GM12878 (cell line): ENCODE results near the gene YDJC. TPM values are rescaled to one million over a fixed set of nuclear protein-coding genes. Genes with fewer than 3 reads are reported as not detected.

Experiments used
- BHLHE40 ChIP-seq, 2 experiments: fragments of 450-650 bp in 1 of 2; IDR thresholded peaks; 2 replicates each; pipeline ENCODE4 v1.6.1; 2011 to 2017; ENCODE audit warnings: low read depth in 2 of 2, borderline replicate concordance in 1 of 2, improper control_type of control experiment in 1 of 2, low read length in 1 of 2, mild to moderate bottlenecking in 1 of 2
- BRCA1 ChIP-seq: IDR thresholded peaks from 2 replicates; pipeline ENCODE4 v1.6.1; 2011; ENCODE audit warnings: low read depth, low read length, improper control_type of control experiment
- IKZF1 ChIP-seq: fragments of 450-650 bp; conservative IDR thresholded peaks from 2 replicates; pipeline ENCODE4 v1.6.1; 2017; ENCODE audit warnings: antibody characterized with exemption, mild to moderate bottlenecking
- IRF4 ChIP-seq: IDR thresholded peaks from 2 replicates; pipeline ENCODE4 v1.6.1; 2011; ENCODE audit warnings: low read depth, low read length
- MXI1 ChIP-seq: fragments of 150-350 bp; IDR thresholded peaks from 2 replicates; pipeline ENCODE4 v1.6.1; 2011; ENCODE audit warnings: low read depth, mild to moderate bottlenecking, inconsistent platforms, low read length, improper control_type of control experiment
- MYB ChIP-seq: fragments of 150-350 bp; IDR thresholded peaks from 2 replicates; pipeline ENCODE4 v1.6.1; 2014; ENCODE audit warnings: mild to moderate bottlenecking, low read depth, low read length, borderline replicate concordance
- PAX5 ChIP-seq: IDR thresholded peaks from 2 replicates; pipeline ENCODE4 v1.6.1; 2011; ENCODE audit warnings: low read depth, low read length, borderline replicate concordance
- POLR2AphosphoS2 ChIP-seq: IDR thresholded peaks from 2 replicates; pipeline ENCODE4 v1.6.1; 2011; ENCODE audit warnings: low read depth, mild to moderate bottlenecking, low read length, improper control_type of control experiment, moderate library complexity
- POU2F2 ChIP-seq: IDR thresholded peaks from 3 replicates; pipeline ENCODE4 v1.6.1; 2011; ENCODE audit warnings: low read depth, mild to moderate bottlenecking, low read length, borderline replicate concordance
- RB1 ChIP-seq: fragments of 450-650 bp; formaldehyde crosslinking; IDR thresholded peaks from 2 replicates; pipeline ENCODE4 v1.6.1; 2017; ENCODE audit warnings: mild to moderate bottlenecking, borderline replicate concordance
- SMC3 ChIP-seq: IDR thresholded peaks from 2 replicates; pipeline ENCODE4 v1.6.1; 2011; ENCODE audit warnings: low read length, improper control_type of control experiment, borderline replicate concordance
- SRF ChIP-seq, 2 experiments: IDR thresholded peaks; 2 replicates each; pipeline ENCODE4 v1.6.1; 2011; ENCODE audit warnings: low read depth in 2 of 2, low read length in 2 of 2, mild to moderate bottlenecking in 1 of 2, moderate library complexity in 1 of 2
- TAF1 ChIP-seq: IDR thresholded peaks from 2 replicates; pipeline ENCODE4 v1.6.1; 2011; ENCODE audit warnings: mild to moderate bottlenecking, low read depth, low read length, borderline replicate concordance
- TCF12 ChIP-seq: IDR thresholded peaks from 2 replicates; pipeline ENCODE4 v1.6.1; 2011; ENCODE audit warnings: low read depth, mild to moderate bottlenecking, low read length
- polyA plus RNA-seq, 11 experiments: library from polyadenylated mRNA; depleted of rRNA in 4 of 11; unstranded in 6 of 11; stranded (reverse) in 5 of 11; fragments of >200 nt; fragmentation: Nextera tagmentation in 4 of 11; fragmentation: Illumina TruSeq in 1 of 11; extraction: Ambion mirVana in 4 of 11; extraction: Trizol in 1 of 11; gene quantifications; 1 replicate in 1 of 11; 2 replicates in 10 of 11; pipeline versions ENCODE4 v1.2.1 to v1.2.3, GENCODE V29; 2011 to 2016; ENCODE audit warnings: inconsistent platforms in 2 of 11, missing spikeins in 2 of 11, low read depth in 1 of 11
- total RNA-seq, 4 experiments: library from RNA; depleted of rRNA in 3 of 4; stranded (reverse); fragments of >200 nt in 3 of 4; fragmentation: Illumina TruSeq in 1 of 4; extraction: Trizol in 1 of 4; gene quantifications; 2 replicates each; pipeline versions ENCODE4 v1.2.1 to v1.2.3, GENCODE V29; 2013 to 2021
- TF ChIP-seq, protein P1 (sequence below): IDR thresholded peaks from 2 replicates; pipeline ENCODE4 v1.6.1; 2012; ENCODE audit warnings: mild to moderate bottlenecking, low read depth, low read length
- TF ChIP-seq, protein P2 (sequence below): fragments of 450-650 bp; IDR thresholded peaks from 2 replicates; pipeline ENCODE4 v1.6.1; 2016; ENCODE audit warnings: mild to moderate bottlenecking
- TF ChIP-seq, protein P3 (sequence below): fragments of 450-650 bp; IDR thresholded peaks from 2 replicates; pipeline ENCODE4 v1.6.1; 2016; ENCODE audit warnings: mild to moderate bottlenecking
- TF ChIP-seq, protein P4 (sequence below): fragments of 450-650 bp; IDR thresholded peaks from 2 replicates; pipeline ENCODE4 v1.6.1; 2017; ENCODE audit warnings: mild to moderate bottlenecking, moderate library complexity

The YDJC gene
- total and polyA plus RNA-seq, 10 of the 15 experiments (the other 5 are each of a cell fraction or from before 2014, with no cell fraction given): 1.00 to 77.6 (median 38.4) TPM

DNA sequence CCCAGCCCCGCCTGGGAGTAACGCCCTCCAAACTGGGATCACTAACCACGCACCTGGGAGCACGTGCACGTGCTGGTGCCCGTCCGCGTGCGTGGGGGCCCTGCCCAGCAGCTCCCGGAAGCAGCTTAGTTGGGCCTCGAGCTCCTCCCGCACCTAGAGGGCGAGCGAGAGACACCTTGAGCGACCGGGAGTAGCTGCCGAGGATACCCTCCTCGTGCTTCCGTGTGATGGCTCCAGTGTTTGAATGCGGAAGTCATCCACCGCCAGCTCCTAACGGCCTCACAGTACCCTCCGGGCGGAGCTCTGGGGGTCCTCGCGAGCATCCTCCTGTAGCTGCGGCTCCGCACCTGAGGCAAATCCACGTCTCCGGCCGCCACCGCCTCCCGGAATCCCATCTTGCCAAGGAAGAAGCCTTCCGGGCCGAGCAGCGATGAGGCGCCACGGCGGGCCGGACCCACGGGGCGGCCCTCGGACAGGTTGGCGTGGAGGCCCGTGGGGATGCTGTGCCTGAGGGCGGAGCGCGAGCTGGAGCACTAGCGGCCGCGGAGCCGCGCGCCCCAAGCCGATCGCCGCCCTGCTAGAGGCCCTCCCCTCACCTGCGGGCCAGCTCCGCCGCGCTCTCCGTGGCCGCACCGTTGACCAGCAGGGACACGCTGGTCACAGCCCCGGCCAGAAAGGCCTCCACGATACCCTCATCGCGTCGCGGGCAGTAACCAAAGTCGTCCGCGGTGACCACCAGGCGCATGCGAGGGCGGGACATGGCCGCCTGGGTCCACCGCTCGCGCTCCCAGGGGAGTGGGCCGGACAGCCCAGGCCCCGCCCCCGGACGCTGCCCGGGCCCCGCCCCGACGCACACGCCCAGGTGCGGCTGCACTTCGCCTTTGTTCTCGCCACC lies at the start of gene YDJC (continued):
- TF ChIP-seq SMC3 (peak; percentile 13; the same call in 1 of the 2 replicates), TAF1 (peak; percentile 70), RB1 (no peak; the same call in 1 of the 2 replicates), BHLHE40 (IDR thresholded peaks at IDR 0.05; ENCODE audit: borderline replicate concordance in 1 of 2, low read depth in 2 of 2, low read length in 1 of 2) (peak; percentile 100), POU2F2 (peak; percentile 70), TCF12 (0 out of 2 replicates have a peak, but pooled peaks have one; percentile 81), IRF4 (peak; percentile 63; the same call in 1 of the 2 replicates), POLR2AphosphoS2 (0 out of 2 replicates have a peak, but pooled peaks have one; percentile 35), MXI1 (peak; percentile 97), BRCA1 (no peak; the same call in 1 of the 2 replicates), SRF (IDR thresholded peaks at IDR 0.05; ENCODE audit: low read depth in 2 of 2, low read length in 2 of 2) (peak; percentile 71 to 92), PAX5 (peak; percentile 26; the same call in 1 of the 2 replicates), MYB (0 out of 2 replicates have a peak, but pooled peaks have one; percentile 15), IKZF1 (peak; percentile 68)
- TF ChIP-seq, protein P1, sequence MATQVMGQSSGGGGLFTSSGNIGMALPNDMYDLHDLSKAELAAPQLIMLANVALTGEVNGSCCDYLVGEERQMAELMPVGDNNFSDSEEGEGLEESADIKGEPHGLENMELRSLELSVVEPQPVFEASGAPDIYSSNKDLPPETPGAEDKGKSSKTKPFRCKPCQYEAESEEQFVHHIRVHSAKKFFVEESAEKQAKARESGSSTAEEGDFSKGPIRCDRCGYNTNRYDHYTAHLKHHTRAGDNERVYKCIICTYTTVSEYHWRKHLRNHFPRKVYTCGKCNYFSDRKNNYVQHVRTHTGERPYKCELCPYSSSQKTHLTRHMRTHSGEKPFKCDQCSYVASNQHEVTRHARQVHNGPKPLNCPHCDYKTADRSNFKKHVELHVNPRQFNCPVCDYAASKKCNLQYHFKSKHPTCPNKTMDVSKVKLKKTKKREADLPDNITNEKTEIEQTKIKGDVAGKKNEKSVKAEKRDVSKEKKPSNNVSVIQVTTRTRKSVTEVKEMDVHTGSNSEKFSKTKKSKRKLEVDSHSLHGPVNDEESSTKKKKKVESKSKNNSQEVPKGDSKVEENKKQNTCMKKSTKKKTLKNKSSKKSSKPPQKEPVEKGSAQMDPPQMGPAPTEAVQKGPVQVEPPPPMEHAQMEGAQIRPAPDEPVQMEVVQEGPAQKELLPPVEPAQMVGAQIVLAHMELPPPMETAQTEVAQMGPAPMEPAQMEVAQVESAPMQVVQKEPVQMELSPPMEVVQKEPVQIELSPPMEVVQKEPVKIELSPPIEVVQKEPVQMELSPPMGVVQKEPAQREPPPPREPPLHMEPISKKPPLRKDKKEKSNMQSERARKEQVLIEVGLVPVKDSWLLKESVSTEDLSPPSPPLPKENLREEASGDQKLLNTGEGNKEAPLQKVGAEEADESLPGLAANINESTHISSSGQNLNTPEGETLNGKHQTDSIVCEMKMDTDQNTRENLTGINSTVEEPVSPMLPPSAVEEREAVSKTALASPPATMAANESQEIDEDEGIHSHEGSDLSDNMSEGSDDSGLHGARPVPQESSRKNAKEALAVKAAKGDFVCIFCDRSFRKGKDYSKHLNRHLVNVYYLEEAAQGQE: peak; percentile 41; the same call in 1 of the 2 replicates
- TF ChIP-seq, protein P2, sequence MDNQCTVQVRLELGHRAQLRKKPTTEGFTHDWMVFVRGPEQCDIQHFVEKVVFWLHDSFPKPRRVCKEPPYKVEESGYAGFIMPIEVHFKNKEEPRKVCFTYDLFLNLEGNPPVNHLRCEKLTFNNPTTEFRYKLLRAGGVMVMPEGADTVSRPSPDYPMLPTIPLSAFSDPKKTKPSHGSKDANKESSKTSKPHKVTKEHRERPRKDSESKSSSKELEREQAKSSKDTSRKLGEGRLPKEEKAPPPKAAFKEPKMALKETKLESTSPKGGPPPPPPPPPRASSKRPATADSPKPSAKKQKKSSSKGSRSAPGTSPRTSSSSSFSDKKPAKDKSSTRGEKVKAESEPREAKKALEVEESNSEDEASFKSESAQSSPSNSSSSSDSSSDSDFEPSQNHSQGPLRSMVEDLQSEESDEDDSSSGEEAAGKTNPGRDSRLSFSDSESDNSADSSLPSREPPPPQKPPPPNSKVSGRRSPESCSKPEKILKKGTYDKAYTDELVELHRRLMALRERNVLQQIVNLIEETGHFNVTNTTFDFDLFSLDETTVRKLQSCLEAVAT: peak; percentile 70
- TF ChIP-seq, protein P3, sequence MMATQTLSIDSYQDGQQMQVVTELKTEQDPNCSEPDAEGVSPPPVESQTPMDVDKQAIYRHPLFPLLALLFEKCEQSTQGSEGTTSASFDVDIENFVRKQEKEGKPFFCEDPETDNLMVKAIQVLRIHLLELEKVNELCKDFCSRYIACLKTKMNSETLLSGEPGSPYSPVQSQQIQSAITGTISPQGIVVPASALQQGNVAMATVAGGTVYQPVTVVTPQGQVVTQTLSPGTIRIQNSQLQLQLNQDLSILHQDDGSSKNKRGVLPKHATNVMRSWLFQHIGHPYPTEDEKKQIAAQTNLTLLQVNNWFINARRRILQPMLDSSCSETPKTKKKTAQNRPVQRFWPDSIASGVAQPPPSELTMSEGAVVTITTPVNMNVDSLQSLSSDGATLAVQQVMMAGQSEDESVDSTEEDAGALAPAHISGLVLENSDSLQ: no peak
- TF ChIP-seq, protein P4, sequence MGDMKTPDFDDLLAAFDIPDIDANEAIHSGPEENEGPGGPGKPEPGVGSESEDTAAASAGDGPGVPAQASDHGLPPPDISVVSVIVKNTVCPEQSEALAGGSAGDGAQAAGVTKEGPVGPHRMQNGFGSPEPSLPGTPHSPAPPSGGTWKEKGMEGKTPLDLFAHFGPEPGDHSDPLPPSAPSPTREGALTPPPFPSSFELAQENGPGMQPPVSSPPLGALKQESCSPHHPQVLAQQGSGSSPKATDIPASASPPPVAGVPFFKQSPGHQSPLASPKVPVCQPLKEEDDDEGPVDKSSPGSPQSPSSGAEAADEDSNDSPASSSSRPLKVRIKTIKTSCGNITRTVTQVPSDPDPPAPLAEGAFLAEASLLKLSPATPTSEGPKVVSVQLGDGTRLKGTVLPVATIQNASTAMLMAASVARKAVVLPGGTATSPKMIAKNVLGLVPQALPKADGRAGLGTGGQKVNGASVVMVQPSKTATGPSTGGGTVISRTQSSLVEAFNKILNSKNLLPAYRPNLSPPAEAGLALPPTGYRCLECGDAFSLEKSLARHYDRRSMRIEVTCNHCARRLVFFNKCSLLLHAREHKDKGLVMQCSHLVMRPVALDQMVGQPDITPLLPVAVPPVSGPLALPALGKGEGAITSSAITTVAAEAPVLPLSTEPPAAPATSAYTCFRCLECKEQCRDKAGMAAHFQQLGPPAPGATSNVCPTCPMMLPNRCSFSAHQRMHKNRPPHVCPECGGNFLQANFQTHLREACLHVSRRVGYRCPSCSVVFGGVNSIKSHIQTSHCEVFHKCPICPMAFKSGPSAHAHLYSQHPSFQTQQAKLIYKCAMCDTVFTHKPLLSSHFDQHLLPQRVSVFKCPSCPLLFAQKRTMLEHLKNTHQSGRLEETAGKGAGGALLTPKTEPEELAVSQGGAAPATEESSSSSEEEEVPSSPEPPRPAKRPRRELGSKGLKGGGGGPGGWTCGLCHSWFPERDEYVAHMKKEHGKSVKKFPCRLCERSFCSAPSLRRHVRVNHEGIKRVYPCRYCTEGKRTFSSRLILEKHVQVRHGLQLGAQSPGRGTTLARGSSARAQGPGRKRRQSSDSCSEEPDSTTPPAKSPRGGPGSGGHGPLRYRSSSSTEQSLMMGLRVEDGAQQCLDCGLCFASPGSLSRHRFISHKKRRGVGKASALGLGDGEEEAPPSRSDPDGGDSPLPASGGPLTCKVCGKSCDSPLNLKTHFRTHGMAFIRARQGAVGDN: peak; percentile 94
